HepG2 (cell line): ENCODE data around the gene DNAJC4. TPM values are rescaled to one million over a fixed set of nuclear protein-coding genes. Genes with fewer than 3 reads are reported as not detected.

Source experiments
- BATF2 ChIP-seq: sonication (generic); formaldehyde crosslinking; IDR thresholded peaks from 2 replicates; pipeline ENCODE4 v1.8.0; 2022; ENCODE audit warnings: mild to moderate bottlenecking, missing genetic modification reagents, moderate library complexity
- EED ChIP-seq: sonication (generic); formaldehyde crosslinking; IDR thresholded peaks from 2 replicates; pipeline ENCODE4 v1.5.0; 2020; ENCODE audit warnings: mild to moderate bottlenecking, missing genetic modification reagents
- ETV5 ChIP-seq: IDR thresholded peaks from 2 replicates; pipeline ENCODE4 v1.6.1; 2018; ENCODE audit warnings: missing biosample characterization, missing genetic modification reagents, inconsistent platforms, borderline replicate concordance
- PCBP1 ChIP-seq: fragments of 200-400 bp; formaldehyde crosslinking; IDR thresholded peaks from 2 replicates; pipeline ENCODE4 v1.6.1; 2017; ENCODE audit warnings: mild to moderate bottlenecking, low read depth, low read length, borderline replicate concordance
- RCOR2 ChIP-seq: IDR thresholded peaks from 2 replicates; pipeline ENCODE4 v1.6.1; 2016; ENCODE audit warnings: missing biosample characterization, missing genetic modification reagents
- TAF15 ChIP-seq: fragments of 200-400 bp; formaldehyde crosslinking; IDR thresholded peaks from one replicate; pipeline ENCODE4 v1.6.1; 2018; ENCODE audit warnings: mild to moderate bottlenecking, low read depth, low read length; ENCODE audit not compliant: poor library complexity, severe bottlenecking
- ZNF407 ChIP-seq: sonication (generic); formaldehyde crosslinking; IDR thresholded peaks from one replicate; pipeline ENCODE4 v1.5.1; 2020; ENCODE audit warnings: mild to moderate bottlenecking, missing genetic modification reagents; ENCODE audit errors: not compliant biosample characterization
- ZNF569 ChIP-seq: sonication (generic); formaldehyde crosslinking; IDR thresholded peaks from 2 replicates; pipeline ENCODE4 v1.5.0; 2020; ENCODE audit warnings: mild to moderate bottlenecking, missing genetic modification reagents, moderate library complexity, borderline replicate concordance
- ZNF782 ChIP-seq: sonication (generic); formaldehyde crosslinking; IDR thresholded peaks from 2 replicates; pipeline ENCODE4 v1.4.0; 2020; ENCODE audit warnings: missing genetic modification reagents, mild to moderate bottlenecking, borderline replicate concordance
- polyA plus RNA-seq, 8 experiments: library from polyadenylated mRNA; depleted of rRNA in 3 of 8; stranded (reverse) in 7 of 8; unstranded in 1 of 8; fragments of >200 nt; fragmentation: Illumina TruSeq in 4 of 8; extraction: Trizol in 4 of 8; gene quantifications; 2 replicates each; pipeline versions ENCODE4 v1.2.1 to v1.2.3, GENCODE V29; 2011 to 2016; ENCODE audit warnings: low read depth in 4 of 8, missing spikeins in 1 of 8, mixed read lengths in 1 of 8; ENCODE audit not compliant: insufficient read depth in 1 of 8
- total RNA-seq, 5 experiments: library from RNA; depleted of rRNA; stranded (reverse); fragments of >200 nt; fragmentation: Illumina TruSeq; extraction: Trizol; gene quantifications; 2 replicates each; pipeline ENCODE4 v1.2.3, GENCODE V29; 2016; ENCODE audit warnings: low read depth in 1 of 5
- TF ChIP-seq, protein P1 (sequence below): sonication (generic); formaldehyde crosslinking; IDR thresholded peaks from 2 replicates; pipeline ENCODE4 v1.4.0; 2020; ENCODE audit warnings: missing genetic modification reagents
- TF ChIP-seq, protein P2 (sequence below): sonication (generic); formaldehyde crosslinking; conservative IDR thresholded peaks from 2 replicates; pipeline ENCODE4 v1.8.0; 2022; ENCODE audit warnings: mild to moderate bottlenecking, moderate library complexity, missing genetic modification reagents

Gene DNAJC4
- total and polyA plus RNA-seq, 2 of the 13 experiments (the other 11 are each of a cell fraction or from before 2014, with no cell fraction given) = 10.3 to 60.8 TPM

DNA sequence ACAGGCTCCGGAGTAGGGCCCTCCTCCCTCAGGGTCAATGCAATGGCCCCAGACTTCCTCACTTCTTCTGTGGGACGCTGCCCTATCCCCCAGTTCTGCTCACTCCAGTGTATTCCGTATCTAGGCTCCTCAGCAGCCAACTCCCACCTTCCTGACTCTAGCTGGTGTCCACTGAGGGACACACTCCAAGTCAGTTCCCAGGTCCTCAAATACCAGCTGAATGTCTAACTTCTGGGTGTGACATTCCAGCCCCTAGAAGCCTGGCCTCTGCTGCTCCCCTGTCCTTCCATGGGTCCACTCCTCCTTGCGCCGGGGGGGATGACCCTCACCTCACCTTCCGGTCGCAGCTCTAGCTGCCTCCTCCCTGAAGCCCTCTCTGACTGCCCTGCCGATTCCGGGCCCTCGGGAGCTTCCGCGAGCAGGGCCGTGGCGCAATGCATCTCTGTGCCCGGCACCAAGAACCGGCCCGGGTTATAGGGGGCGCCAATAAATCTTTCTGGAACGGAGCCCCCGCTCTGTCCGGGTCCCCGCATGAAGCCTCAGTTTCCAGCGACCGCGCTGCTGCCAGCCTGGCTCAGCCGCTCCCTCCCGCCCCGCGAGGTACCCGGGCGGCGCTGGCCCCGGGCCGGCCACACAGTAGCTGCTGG, 38.7 kb downstream of the DNAJC4 start (continued):
- TF ChIP-seq ZNF407 (CRISPR knock-in tag) = peak; percentile 54
- TF ChIP-seq EED = 0 out of 2 replicates have a peak, but pooled peaks have one; percentile 33
- TF ChIP-seq BATF2 (CRISPR knock-in tag) = peak; percentile 75; the same call in 1 of the 2 replicates
- no peak for TF ChIP-seq TAF15
- TF ChIP-seq, protein P1, sequence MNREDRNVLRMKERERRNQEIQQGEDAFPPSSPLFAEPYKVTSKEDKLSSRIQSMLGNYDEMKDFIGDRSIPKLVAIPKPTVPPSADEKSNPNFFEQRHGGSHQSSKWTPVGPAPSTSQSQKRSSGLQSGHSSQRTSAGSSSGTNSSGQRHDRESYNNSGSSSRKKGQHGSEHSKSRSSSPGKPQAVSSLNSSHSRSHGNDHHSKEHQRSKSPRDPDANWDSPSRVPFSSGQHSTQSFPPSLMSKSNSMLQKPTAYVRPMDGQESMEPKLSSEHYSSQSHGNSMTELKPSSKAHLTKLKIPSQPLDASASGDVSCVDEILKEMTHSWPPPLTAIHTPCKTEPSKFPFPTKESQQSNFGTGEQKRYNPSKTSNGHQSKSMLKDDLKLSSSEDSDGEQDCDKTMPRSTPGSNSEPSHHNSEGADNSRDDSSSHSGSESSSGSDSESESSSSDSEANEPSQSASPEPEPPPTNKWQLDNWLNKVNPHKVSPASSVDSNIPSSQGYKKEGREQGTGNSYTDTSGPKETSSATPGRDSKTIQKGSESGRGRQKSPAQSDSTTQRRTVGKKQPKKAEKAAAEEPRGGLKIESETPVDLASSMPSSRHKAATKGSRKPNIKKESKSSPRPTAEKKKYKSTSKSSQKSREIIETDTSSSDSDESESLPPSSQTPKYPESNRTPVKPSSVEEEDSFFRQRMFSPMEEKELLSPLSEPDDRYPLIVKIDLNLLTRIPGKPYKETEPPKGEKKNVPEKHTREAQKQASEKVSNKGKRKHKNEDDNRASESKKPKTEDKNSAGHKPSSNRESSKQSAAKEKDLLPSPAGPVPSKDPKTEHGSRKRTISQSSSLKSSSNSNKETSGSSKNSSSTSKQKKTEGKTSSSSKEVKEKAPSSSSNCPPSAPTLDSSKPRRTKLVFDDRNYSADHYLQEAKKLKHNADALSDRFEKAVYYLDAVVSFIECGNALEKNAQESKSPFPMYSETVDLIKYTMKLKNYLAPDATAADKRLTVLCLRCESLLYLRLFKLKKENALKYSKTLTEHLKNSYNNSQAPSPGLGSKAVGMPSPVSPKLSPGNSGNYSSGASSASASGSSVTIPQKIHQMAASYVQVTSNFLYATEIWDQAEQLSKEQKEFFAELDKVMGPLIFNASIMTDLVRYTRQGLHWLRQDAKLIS (CRISPR knock-in tag) = peak; percentile 9; the same call in 1 of the 2 replicates
- peak; percentile 56; the same call in 1 of the 2 replicates for TF ChIP-seq PCBP1
- 0 out of 2 replicates have a peak, but pooled peaks have one; percentile 68 for TF ChIP-seq ZNF782 (CRISPR knock-in tag)
- TF ChIP-seq ETV5 (CRISPR knock-in tag) = peak; percentile 73
- TF ChIP-seq RCOR2 (CRISPR knock-in tag) = 0 out of 2 replicates have a peak, but pooled peaks have one; percentile 31
- TF ChIP-seq ZNF569 (CRISPR knock-in tag) = 0 out of 2 replicates have a peak, but pooled peaks have one; percentile 60
- TF ChIP-seq, protein P2, sequence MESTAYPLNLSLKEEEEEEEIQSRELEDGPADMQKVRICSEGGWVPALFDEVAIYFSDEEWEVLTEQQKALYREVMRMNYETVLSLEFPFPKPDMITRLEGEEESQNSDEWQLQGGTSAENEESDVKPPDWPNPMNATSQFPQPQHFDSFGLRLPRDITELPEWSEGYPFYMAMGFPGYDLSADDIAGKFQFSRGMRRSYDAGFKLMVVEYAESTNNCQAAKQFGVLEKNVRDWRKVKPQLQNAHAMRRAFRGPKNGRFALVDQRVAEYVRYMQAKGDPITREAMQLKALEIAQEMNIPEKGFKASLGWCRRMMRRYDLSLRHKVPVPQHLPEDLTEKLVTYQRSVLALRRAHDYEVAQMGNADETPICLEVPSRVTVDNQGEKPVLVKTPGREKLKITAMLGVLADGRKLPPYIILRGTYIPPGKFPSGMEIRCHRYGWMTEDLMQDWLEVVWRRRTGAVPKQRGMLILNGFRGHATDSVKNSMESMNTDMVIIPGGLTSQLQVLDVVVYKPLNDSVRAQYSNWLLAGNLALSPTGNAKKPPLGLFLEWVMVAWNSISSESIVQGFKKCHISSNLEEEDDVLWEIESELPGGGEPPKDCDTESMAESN (CRISPR knock-in tag) = peak; percentile 15; the same call in 1 of the 2 replicates
